Activated B cell treated with CpG ODN at 0.5 μM for 24 hours (primary cell): ENCODE results near the gene LCN12. TPM values are rescaled to one million over a fixed set of nuclear protein-coding genes. Genes with fewer than 3 reads are reported as not detected.

Experiments used
- ATAC-seq: fragments of 200-7000 bp; cut with Tn5 transposase; one replicate; pipeline ENCODE4 v1.10.0; 2021; ENCODE audit warnings: low read depth, mild to moderate bottlenecking, moderate library complexity
- CTCF ChIA-PET: fragments of 350-600 bp; sonication (Branson Sonifier 250); formaldehyde crosslinking; loops from one replicate; lab custom pipeline; 2021; ENCODE audit warnings: antibody characterized with exemption; lab: Charles Lee
- POLR2A ChIA-PET: fragments of 350-600 bp; sonication (Branson Sonifier 250); formaldehyde crosslinking; loops from one replicate; lab custom pipeline; 2021; ENCODE audit warnings: antibody characterized with exemption; lab: Charles Lee
- DNase-seq: peaks from one replicate; pipeline ENCODE4 v3.0.0; 2022
- H3K27ac Mint-ChIP-seq: one replicate; pipeline ENCODE4 v1.8.0; 2020; ENCODE audit warnings: mixed read lengths
- H3K27me3 Mint-ChIP-seq: one replicate; pipeline ENCODE4 v1.8.0; 2021; ENCODE audit warnings: mixed read lengths
- H3K36me3 Mint-ChIP-seq: one replicate; pipeline ENCODE4 v1.8.0; 2021; ENCODE audit warnings: low read depth, mixed read lengths
- H3K4me1 Mint-ChIP-seq: one replicate; pipeline ENCODE4 v1.8.0; 2021; ENCODE audit warnings: mixed read lengths
- H3K4me3 Mint-ChIP-seq: one replicate; pipeline ENCODE4 v1.8.0; 2020; ENCODE audit warnings: mild to moderate bottlenecking, mixed read lengths
- H3K9me3 Mint-ChIP-seq: one replicate; pipeline ENCODE4 v1.8.0; 2020; ENCODE audit warnings: mixed read lengths
- CTCF ChIP-seq: fragments of 200-600 bp; IDR thresholded peaks from one replicate; pipeline ENCODE4 v1.8.0; 2022; ENCODE audit warnings: antibody characterized with exemption, mild to moderate bottlenecking
- intact Hi-C: fragments of 100-400 bp; cut with micrococcal nuclease; formaldehyde crosslinking; loops from one replicate; pipeline ENCODE4 v1.15.1; 2024
- total RNA-seq: library from RNA; stranded (reverse); gene quantifications from 2 replicates; pipeline ENCODE4 v1.2.3, GENCODE V29; 2022

Gene LCN12
- total RNA-seq, 1 donor from 2014 or later = 2.4 TPM

- POLR2A ChIA-PET = interaction anchor here (0.7 kb wide), 1 partner anchor 8 kb away, joined by 3 read pairs; no protein-coding TSS in a partner anchor
Measured at GRCh38 chr9:136926749-136927148, 25.3 kb upstream of the LCN12 start.

GRCh38 chr9:136927343-136928271 lies 24.5 kb upstream of the LCN12 start:
- no peak overlapping the region for H3K4me3 Mint-ChIP-seq

More at GRCh38 chr9:136926749-136927148, 25.3 kb upstream of the LCN12 start:
- H3K9me3 Mint-ChIP-seq = no peaks in the 10 kb centered on the region
- peaks cover 2% of the 10 kb centered on the region for H3K4me1 Mint-ChIP-seq
- DNase-seq = no peak
- peaks cover 56% of the 10 kb centered on the region for H3K36me3 Mint-ChIP-seq
- no peak for TF ChIP-seq CTCF
- no peak overlapping the region for H3K27ac Mint-ChIP-seq
- no peak for ATAC-seq
- H3K27me3 Mint-ChIP-seq = no peaks in the 10 kb centered on the region
- H3K4me3 Mint-ChIP-seq = no peak overlapping the region
- CTCF ChIA-PET = interaction anchor here (1.1 kb wide), 1 partner anchor 84 kb away, joined by 5 read pairs; the partner anchor contains the start of gene AJM1
- intact Hi-C loops = no loop called here

GRCh38 chr9:136928591-136928990 lies 23.5 kb upstream of the LCN12 start:
- Mint-ChIP-seq H3K4me1 (peaks cover 18% of the 10 kb centered on the region), H3K27me3 (no peaks in the 10 kb centered on the region), H3K36me3 (peaks cover 44% of the 10 kb centered on the region), H3K27ac (peak overlapping the region; percentile 13), H3K9me3 (no peaks in the 10 kb centered on the region), H3K4me3 (no peak overlapping the region)
- intact Hi-C loops = no loop called here
- ATAC-seq = peak; percentile 34
- no peak for TF ChIP-seq CTCF
- POLR2A ChIA-PET = interaction anchor here (1.1 kb wide), 1 partner anchor 26 kb away, joined by 3 read pairs; no protein-coding TSS in a partner anchor
- no peak for DNase-seq
- CTCF ChIA-PET = no interaction called here

More at GRCh38 chr9:136927343-136928271, 24.5 kb upstream of the LCN12 start:
- ChIA-PET POLR2A (interaction anchor here (1.1 kb wide), 1 partner anchor 25 kb away, joined by 3 read pairs; no protein-coding TSS in a partner anchor), CTCF (no interaction called here)
- no peaks in the 10 kb centered on the region for H3K27me3 Mint-ChIP-seq
- no peaks in the 10 kb centered on the region for H3K9me3 Mint-ChIP-seq
- H3K27ac Mint-ChIP-seq = no peak overlapping the region
- peaks cover 50% of the 10 kb centered on the region for H3K36me3 Mint-ChIP-seq
- H3K4me1 Mint-ChIP-seq = peaks cover 11% of the 10 kb centered on the region
- no peak for TF ChIP-seq CTCF
- DNase-seq (no peak), ATAC-seq (no peak)
- intact Hi-C loops = no loop called here

GRCh38 chr9:136930014-136930413 lies 22.1 kb upstream of the LCN12 start:
- DNase-seq = no peak
- H3K36me3 Mint-ChIP-seq = peaks cover 32% of the 10 kb centered on the region
- H3K4me1 Mint-ChIP-seq = peaks cover 18% of the 10 kb centered on the region
- CTCF ChIA-PET = no interaction called here
- TF ChIP-seq CTCF = no peak
- H3K27ac Mint-ChIP-seq = no peak overlapping the region
- ATAC-seq = no peak
- no peaks in the 10 kb centered on the region for H3K27me3 Mint-ChIP-seq
- no peak overlapping the region for H3K4me3 Mint-ChIP-seq
- no peaks in the 10 kb centered on the region for H3K9me3 Mint-ChIP-seq
- intact Hi-C loops = no loop called here
- POLR2A ChIA-PET = interaction anchor here (0.6 kb wide), 1 partner anchor 357 kb away, joined by 3 read pairs; no protein-coding TSS in a partner anchor

- Mint-ChIP-seq H3K4me1 (peaks cover 18% of the 10 kb centered on the region), H3K27me3 (no peaks in the 10 kb centered on the region), H3K27ac (peak overlapping the region; percentile 62), H3K9me3 (no peaks in the 10 kb centered on the region), H3K36me3 (peaks cover 21% of the 10 kb centered on the region), H3K4me3 (no peak overlapping the region)
- DNase-seq (no peak), ATAC-seq (no peak)
- POLR2A ChIA-PET = interaction anchor here (0.5 to 1.3 kb wide), 4 partner anchors 45 to 168 kb away, joined by 4 to 8 read pairs (median 6); partner anchors contain the start of gene TRAF2
- CTCF ChIA-PET = interaction anchor here (0.6 kb wide), 1 partner anchor 354 kb away, joined by 3 read pairs; no protein-coding TSS in a partner anchor
- no peak for TF ChIP-seq CTCF
- intact Hi-C loops = no loop called here
Measured at GRCh38 chr9:136931611-136932130, 20.4 kb upstream of the LCN12 start.
